Bone marrow (tissue), 2 donors: ENCODE results near the gene ALPK1.
"Not testable (repeated sequence)": the region's sequence is repeated elsewhere in the genome, so short reads cannot be mapped to it uniquely, and the experiment has no call there.

Source experiments
- DNase-seq, 2 donors: peaks; one replicate each; lab custom pipeline; 2025; lab: John Stamatoyannopoulos, UW

ALPK1 gene

GRCh38 chr4:112453321-112453720 is 156.2 kb downstream of the ALPK1 start:
- no peak for DNase-seq

DNA sequence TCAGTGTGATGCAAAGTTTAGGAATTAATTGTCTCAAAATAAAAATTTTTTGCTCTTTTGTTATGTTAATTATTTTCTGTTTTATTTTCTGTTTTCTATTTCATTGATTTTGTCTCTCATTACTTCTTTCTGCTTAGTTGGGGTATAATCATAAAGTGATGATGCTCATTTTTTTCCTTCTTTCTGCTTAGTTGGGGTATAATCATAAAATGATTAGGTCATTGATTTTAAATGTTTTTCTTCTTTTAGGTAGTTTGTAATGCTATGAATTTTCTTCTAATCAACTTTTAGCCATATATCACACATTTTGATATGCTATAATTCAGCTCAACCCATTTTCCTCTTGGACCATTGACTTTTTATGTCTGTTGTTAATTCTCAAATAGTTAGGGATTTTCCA is 175.1 kb downstream of the ALPK1 start:
- DNase-seq: no peak

DNA sequence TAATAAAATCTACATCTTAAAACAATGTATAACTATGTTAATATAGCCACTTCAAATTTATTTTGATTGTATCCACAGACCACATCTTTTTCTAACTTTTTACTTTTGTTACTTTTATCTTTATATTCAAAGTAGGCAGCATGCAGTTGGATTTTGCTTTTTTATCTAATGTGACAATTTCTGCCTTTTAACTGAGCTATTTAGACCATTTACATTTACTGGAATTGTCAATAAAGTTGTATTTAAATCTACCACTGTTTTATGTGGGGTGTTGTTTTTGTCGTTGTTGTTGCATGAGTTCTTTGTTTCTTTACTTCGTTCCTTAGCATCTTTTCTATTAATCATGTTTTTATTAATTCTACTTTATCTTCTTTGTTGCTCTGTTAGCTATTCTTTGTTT is 176.8 kb downstream of the ALPK1 start:
- no peak for DNase-seq

- no peak for DNase-seq
These were observed 188.8 kb downstream of the ALPK1 start for GRCh38 chr4:112485930-112486329.

- not testable (repeated sequence) for DNase-seq
These were observed 193.6 kb downstream of the ALPK1 start for GRCh38 chr4:112490808-112491207.
